ENCODE results near the gene FAM227A.

- TF ChIP-seq RAD21 (IDR thresholded peaks at IDR 0.05; ENCODE audit: low read depth) (no peak), TAF1 (IDR thresholded peaks at IDR 0.05; ENCODE audit: low read depth) (no peak), EP300 (IDR thresholded peaks at IDR 0.05; ENCODE audit: borderline replicate concordance) (no peak), REST (IDR thresholded peaks at IDR 0.05; ENCODE audit: low read depth) (no peak), NFIC (IDR thresholded peaks at IDR 0.05) (no peak), FOXM1 (IDR thresholded peaks at IDR 0.05; ENCODE audit: borderline replicate concordance, low read depth) (no peak), MAX (IDR thresholded peaks at IDR 0.05) (no peak), YY1 (IDR thresholded peaks at IDR 0.05; ENCODE audit: low read depth) (no peak; the same call in 1 of the 2 replicates), TCF12 (IDR thresholded peaks at IDR 0.05; ENCODE audit: low read depth) (no peak), CREB1 (IDR thresholded peaks at IDR 0.05; ENCODE audit: low read depth) (no peak), CEBPB (IDR thresholded peaks at IDR 0.05) (no peak)
- TF ChIP-seq, protein P1, sequence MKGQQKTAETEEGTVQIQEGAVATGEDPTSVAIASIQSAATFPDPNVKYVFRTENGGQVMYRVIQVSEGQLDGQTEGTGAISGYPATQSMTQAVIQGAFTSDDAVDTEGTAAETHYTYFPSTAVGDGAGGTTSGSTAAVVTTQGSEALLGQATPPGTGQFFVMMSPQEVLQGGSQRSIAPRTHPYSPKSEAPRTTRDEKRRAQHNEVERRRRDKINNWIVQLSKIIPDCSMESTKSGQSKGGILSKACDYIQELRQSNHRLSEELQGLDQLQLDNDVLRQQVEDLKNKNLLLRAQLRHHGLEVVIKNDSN (IDR thresholded peaks at IDR 0.05): no peak
Observed at GRCh38 chr22:38657045-38657909, 1.1 kb upstream of the FAM227A start.
